Measurements from ENCODE around the gene RUNX1. TPM values are rescaled to one million over a fixed set of nuclear protein-coding genes. Genes with fewer than 3 reads are reported as not detected.

RUNX1 gene
- polyA plus RNA-seq, 3 donors: 6.2 to 49.7 (median 8.7) TPM

DNA sequence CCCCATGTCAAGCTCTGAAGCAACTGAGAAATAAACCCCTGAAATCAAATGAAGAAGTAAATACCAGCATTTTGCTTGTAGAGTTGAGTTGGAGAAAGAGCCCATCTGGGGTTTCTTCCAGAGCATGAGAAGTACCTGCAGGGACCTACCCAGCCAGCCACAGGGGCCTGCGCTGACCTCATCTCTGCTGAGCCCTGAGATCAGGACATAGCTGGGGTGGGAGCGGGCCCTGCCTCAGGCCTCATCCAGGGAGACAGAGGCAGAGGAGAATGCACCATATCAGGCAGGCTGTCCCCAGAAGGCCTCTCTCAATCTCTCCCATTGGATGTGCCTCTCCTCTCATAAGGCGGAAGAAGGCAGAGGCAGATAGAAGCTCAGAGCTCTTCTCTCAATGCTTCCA, 27.6 kb downstream of the RUNX1 start:
- Mint-ChIP-seq H3K27ac (peak overlapping the region in 1 of 7 donors; percentile 65), H3K4me3 (no peak overlapping the region), H3K4me1 (peaks cover 58% of the 10 kb centered on the region), H3K36me3 (peaks cover 50 to 54% of the 10 kb centered on the region in 2 donors), H3K9me3 (no peaks in the 10 kb centered on the region), H3K27me3 (ENCODE audit: low read depth in 3 of 3) (peaks cover 0 to 4% (median 0%) of the 10 kb centered on the region in 3 donors)
- WGBS (ENCODE audit: insufficient coverage): 94% methylated on average over 2 of the region's 3 CpGs
- H3K4me2 ChIP-seq (replicated peaks; ENCODE audit: extremely low read depth, low read length, poor library complexity, severe bottlenecking): no peak overlapping the region
- H3K4me3 ChIP-seq (replicated peaks in 1 of 3; ENCODE audit: low read depth in 2 of 3, low read length in 3 of 3): no peak overlapping the region
- peaks cover 96% of the 10 kb centered on the region for H3K79me2 ChIP-seq (ENCODE audit: insufficient read depth, low read length)
- H3K9me3 ChIP-seq (replicated peaks in 1 of 2; ENCODE audit: control insufficient read depth in 1 of 2, insufficient read depth in 1 of 2, low read length in 2 of 2): no peaks in the 10 kb centered on the region
- H2AFZ ChIP-seq (ENCODE audit: insufficient read depth, low read depth, low read length, poor library complexity, severe bottlenecking): no peak overlapping the region
- intact Hi-C loops (cut with micrococcal nuclease): no loop called here
- H3K9ac ChIP-seq (ENCODE audit: insufficient read depth, low read length, poor library complexity, severe bottlenecking): no peak overlapping the region
- TF ChIP-seq, protein P1, sequence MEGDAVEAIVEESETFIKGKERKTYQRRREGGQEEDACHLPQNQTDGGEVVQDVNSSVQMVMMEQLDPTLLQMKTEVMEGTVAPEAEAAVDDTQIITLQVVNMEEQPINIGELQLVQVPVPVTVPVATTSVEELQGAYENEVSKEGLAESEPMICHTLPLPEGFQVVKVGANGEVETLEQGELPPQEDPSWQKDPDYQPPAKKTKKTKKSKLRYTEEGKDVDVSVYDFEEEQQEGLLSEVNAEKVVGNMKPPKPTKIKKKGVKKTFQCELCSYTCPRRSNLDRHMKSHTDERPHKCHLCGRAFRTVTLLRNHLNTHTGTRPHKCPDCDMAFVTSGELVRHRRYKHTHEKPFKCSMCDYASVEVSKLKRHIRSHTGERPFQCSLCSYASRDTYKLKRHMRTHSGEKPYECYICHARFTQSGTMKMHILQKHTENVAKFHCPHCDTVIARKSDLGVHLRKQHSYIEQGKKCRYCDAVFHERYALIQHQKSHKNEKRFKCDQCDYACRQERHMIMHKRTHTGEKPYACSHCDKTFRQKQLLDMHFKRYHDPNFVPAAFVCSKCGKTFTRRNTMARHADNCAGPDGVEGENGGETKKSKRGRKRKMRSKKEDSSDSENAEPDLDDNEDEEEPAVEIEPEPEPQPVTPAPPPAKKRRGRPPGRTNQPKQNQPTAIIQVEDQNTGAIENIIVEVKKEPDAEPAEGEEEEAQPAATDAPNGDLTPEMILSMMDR (IDR thresholded peaks at IDR 0.05): no peak
- no peaks in the 10 kb centered on the region for H3K27me3 ChIP-seq (ENCODE audit: control insufficient read depth in 2 of 2, insufficient read depth in 2 of 2, low read length in 2 of 2)
- H3K27ac ChIP-seq (ENCODE audit: low read depth in 1 of 2, low read length in 2 of 2): no peak overlapping the region
- H3K4me1 ChIP-seq (ENCODE audit: control insufficient read depth in 1 of 2, insufficient read depth in 2 of 2, low read length in 2 of 2): peaks cover 24 to 30% of the 10 kb centered on the region in 2 donors
- H3K36me3 ChIP-seq (replicated peaks in 1 of 2; ENCODE audit: control insufficient read depth in 1 of 2, insufficient read depth in 2 of 2, low read length in 2 of 2): peaks cover 0 to 35% of the 10 kb centered on the region in 2 donors
- DNase-seq: no peak
- H4K20me1 ChIP-seq (ENCODE audit: insufficient read depth, low read length): peaks cover 91% of the 10 kb centered on the region

- H2AFZ ChIP-seq (ENCODE audit: insufficient read depth, low read depth, low read length, poor library complexity, severe bottlenecking): no peak overlapping the region
- H3K36me3 ChIP-seq (replicated peaks in 1 of 2; ENCODE audit: control insufficient read depth in 1 of 2, insufficient read depth in 2 of 2, low read length in 2 of 2): peaks cover 4 to 38% of the 10 kb centered on the region in 2 donors
- H3K79me2 ChIP-seq (ENCODE audit: insufficient read depth, low read length): peaks cover 99% of the 10 kb centered on the region
- no peaks in the 10 kb centered on the region for H3K27me3 ChIP-seq (ENCODE audit: control insufficient read depth in 2 of 2, insufficient read depth in 2 of 2, low read length in 2 of 2)
- Mint-ChIP-seq H3K4me1 (peaks cover 59% of the 10 kb centered on the region), H3K9me3 (no peaks in the 10 kb centered on the region), H3K27ac (peak overlapping the region in 4 of 7 donors; percentile 44 to 56 (median 50)), H3K27me3 (ENCODE audit: low read depth in 3 of 3) (peaks cover 0 to 4% (median 0%) of the 10 kb centered on the region in 3 donors), H3K36me3 (peaks cover 50 to 54% of the 10 kb centered on the region in 2 donors), H3K4me3 (no peak overlapping the region)
- WGBS (ENCODE audit: insufficient coverage): no CpG with 5 or more reads among the region's 1 CpG
- no peak overlapping the region for H3K4me3 ChIP-seq (replicated peaks in 1 of 3; ENCODE audit: low read depth in 2 of 3, low read length in 3 of 3)
- H3K4me2 ChIP-seq (replicated peaks; ENCODE audit: extremely low read depth, low read length, poor library complexity, severe bottlenecking): no peak overlapping the region
- H3K9ac ChIP-seq (ENCODE audit: insufficient read depth, low read length, poor library complexity, severe bottlenecking): no peak overlapping the region
- intact Hi-C loops (cut with micrococcal nuclease): no loop called here
- H3K4me1 ChIP-seq (ENCODE audit: control insufficient read depth in 1 of 2, insufficient read depth in 2 of 2, low read length in 2 of 2): peaks cover 18 to 25% of the 10 kb centered on the region in 2 donors
- peaks cover 94% of the 10 kb centered on the region for H4K20me1 ChIP-seq (ENCODE audit: insufficient read depth, low read length)
- H3K27ac ChIP-seq (ENCODE audit: low read depth in 1 of 2, low read length in 2 of 2): peak overlapping the region in 1 of 2 donors; percentile 5
- TF ChIP-seq, protein P1 (IDR thresholded peaks at IDR 0.05): no peak
- no peaks in the 10 kb centered on the region for H3K9me3 ChIP-seq (replicated peaks in 1 of 2; ENCODE audit: control insufficient read depth in 1 of 2, insufficient read depth in 1 of 2, low read length in 2 of 2)
- no peak for DNase-seq
Measured at GRCh38 chr21:35020902-35021301, 28.2 kb downstream of the RUNX1 start.
